H1 (cell line): ENCODE data around the gene KLF7. TPM values are rescaled to one million over a fixed set of nuclear protein-coding genes. Genes with fewer than 3 reads are reported as not detected.

Experiments
- CTCF ChIA-PET: fragments of 300-600 bp; sonication (Branson Sonifier 250); formaldehyde crosslinking; loops from one replicate; lab custom pipeline; 2021; ENCODE audit not compliant: partially characterized antibody; lab: Charles Lee
- POLR2A ChIA-PET: fragments of 300-600 bp; sonication (Branson Sonifier 250); formaldehyde crosslinking; loops from one replicate; lab custom pipeline; 2021; ENCODE audit warnings: inconsistent platforms; ENCODE audit not compliant: partially characterized antibody; lab: Charles Lee
- DNase-seq, 2 experiments: peaks; one replicate each; pipeline versions ENCODE4 v3.0.0 to v3.0.0-alpha.2; 2010 to 2022; ENCODE audit warnings: low spot score in 2 of 2, low read depth in 1 of 2, mixed read lengths in 1 of 2
- FAIRE-seq: peaks from 2 replicates; lab custom pipeline; 2011; peaks lifted over from hg19 to GRCh38; lab: Jason Lieb, UNC
- H2AFZ ChIP-seq: 2 replicates; pipeline ENCODE4 v1.8.1; 2012; ENCODE audit warnings: low read length, inconsistent platforms
- H2AK5ac ChIP-seq: 2 replicates; pipeline ENCODE4 v1.6.1; 2013; ENCODE audit warnings: low read depth, low read length
- H2BK120ac ChIP-seq: replicated peaks from 2 replicates; pipeline ENCODE3; 2013; ENCODE audit warnings: low read depth, low read length, inconsistent platforms
- H2BK12ac ChIP-seq: 2 replicates; pipeline ENCODE4 v1.6.1; 2013; ENCODE audit warnings: low read depth, low read length
- H2BK15ac ChIP-seq: 2 replicates; pipeline ENCODE4 v1.6.1; 2013; ENCODE audit warnings: low read length
- H2BK20ac ChIP-seq: 2 replicates; pipeline ENCODE4 v1.6.1; 2013; ENCODE audit warnings: low read length
- H2BK5ac ChIP-seq: 2 replicates; pipeline ENCODE4 v1.6.1; 2013; ENCODE audit warnings: low read depth, low read length
- H3K14ac ChIP-seq: 2 replicates; pipeline ENCODE4 v1.6.1; 2013; ENCODE audit warnings: inconsistent platforms; ENCODE audit not compliant: insufficient read length
- H3K18ac ChIP-seq: 2 replicates; pipeline ENCODE4 v1.6.1; 2013; ENCODE audit warnings: low read length; ENCODE audit errors: extremely low read depth
- H3K23ac ChIP-seq: 2 replicates; pipeline ENCODE4 v1.6.1; 2013; ENCODE audit warnings: inconsistent platforms; ENCODE audit not compliant: insufficient read length
- H3K23me2 ChIP-seq: 2 replicates; pipeline ENCODE4 v1.6.1; 2013; ENCODE audit warnings: low read depth, low read length
- H3K27ac ChIP-seq: 2 replicates; pipeline ENCODE4 v1.6.1; 2011; ENCODE audit warnings: low read depth, low read length, inconsistent platforms
- H3K27me3 ChIP-seq, 4 experiments: replicated peaks in 1 of 4; 1 replicate in 1 of 4; 2 replicates in 3 of 4; pipeline versions ENCODE4 v1.6.1 to v1.8.1; 2011 to 2013; ENCODE audit warnings: low read length in 3 of 4, mild to moderate bottlenecking in 3 of 4, inconsistent platforms in 2 of 4, mixed read lengths in 2 of 4, moderate library complexity in 1 of 4; ENCODE audit not compliant: control insufficient read depth in 3 of 4, insufficient read depth in 3 of 4; ENCODE audit errors: extremely low read depth in 1 of 4
- H3K36me3 ChIP-seq, 4 experiments: 2 replicates each; pipeline versions ENCODE4 v1.6.1 to v1.8.1; 2011 to 2013; ENCODE audit warnings: mild to moderate bottlenecking in 4 of 4, low read length in 3 of 4, moderate library complexity in 2 of 4, control low read depth in 1 of 4, inconsistent platforms in 1 of 4; ENCODE audit not compliant: insufficient read depth in 4 of 4, control insufficient read depth in 2 of 4
- H3K4ac ChIP-seq: replicated peaks from 2 replicates; pipeline ENCODE3; 2013; ENCODE audit warnings: low read length, low read depth, mixed read lengths, inconsistent platforms; ENCODE audit not compliant: insufficient read length
- H3K4me1 ChIP-seq, 4 experiments: replicated peaks in 1 of 4; 1 replicate in 1 of 4; 2 replicates in 3 of 4; pipeline versions ENCODE4 v1.6.1 to v1.8.1; 2011 to 2013; ENCODE audit warnings: low read length in 3 of 4, inconsistent platforms in 2 of 4, mixed read lengths in 1 of 4; ENCODE audit not compliant: insufficient read depth in 4 of 4, control insufficient read depth in 3 of 4
- H3K4me2 ChIP-seq, 2 experiments: 2 replicates each; pipeline versions ENCODE4 v1.6.1 to v1.8.1; 2011 to 2013; ENCODE audit warnings: low read depth in 2 of 2, low read length in 2 of 2, control low read depth in 1 of 2, inconsistent platforms in 1 of 2, mild to moderate bottlenecking in 1 of 2; ENCODE audit not compliant: insufficient read depth in 1 of 2
- H3K4me3 ChIP-seq, 4 experiments: fragments of 200-600, 300-600 bp in 1 of 4; sonication (generic), shearing (Covaris generic), sonication (Bioruptor Twin) in 1 of 4; 2 replicates each; pipeline versions ENCODE4 v1.5.1 to v1.8.1; 2011 to 2016; ENCODE audit warnings: low read length in 4 of 4, low read depth in 3 of 4, control low read depth in 2 of 4, inconsistent platforms in 2 of 4, mild to moderate bottlenecking in 2 of 4, mixed read lengths in 1 of 4, moderate library complexity in 1 of 4; ENCODE audit not compliant: insufficient read depth in 2 of 4; ENCODE audit errors: extremely low read depth in 1 of 4
- H3K56ac ChIP-seq: replicated peaks from 2 replicates; pipeline ENCODE3; 2013; ENCODE audit warnings: low read depth, mild to moderate bottlenecking, mixed read lengths, low read length, inconsistent platforms; ENCODE audit not compliant: insufficient read length
- H3K79me1 ChIP-seq: 2 replicates; pipeline ENCODE4 v1.6.1; 2013; ENCODE audit warnings: low read depth, low read length, control low read depth
- H3K79me2 ChIP-seq, 2 experiments: 2 replicates each; pipeline versions ENCODE4 v1.6.1 to v1.8.1; 2012 to 2013; ENCODE audit warnings: low read length in 2 of 2, mild to moderate bottlenecking in 2 of 2, inconsistent platforms in 1 of 2; ENCODE audit not compliant: insufficient read depth in 2 of 2, control insufficient read depth in 1 of 2
- H3K9ac ChIP-seq, 4 experiments: replicated peaks in 1 of 4; 1 replicate in 1 of 4; 2 replicates in 3 of 4; pipeline versions ENCODE4 v1.6.1 to v1.8.1; 2011 to 2013; ENCODE audit warnings: low read depth in 3 of 4, low read length in 3 of 4, control low read depth in 2 of 4, mild to moderate bottlenecking in 2 of 4, moderate library complexity in 2 of 4, inconsistent platforms in 1 of 4; ENCODE audit errors: extremely low read depth in 1 of 4
- H3K9me3 ChIP-seq, 2 experiments: 2 replicates each; pipeline versions ENCODE4 v1.6.1 to v1.8.1; 2012 to 2013; ENCODE audit warnings: mild to moderate bottlenecking in 2 of 2, moderate library complexity in 2 of 2, control low read depth in 1 of 2, inconsistent platforms in 1 of 2, low read depth in 1 of 2, low read length in 1 of 2, mixed read lengths in 1 of 2; ENCODE audit not compliant: insufficient read depth in 2 of 2
- H4K20me1 ChIP-seq, 2 experiments: replicated peaks in 1 of 2; 2 replicates each; pipeline versions ENCODE3 to v1.8.1; 2011 to 2013; ENCODE audit warnings: inconsistent platforms in 2 of 2, low read length in 2 of 2, mild to moderate bottlenecking in 1 of 2; ENCODE audit not compliant: insufficient read depth in 2 of 2, control insufficient read depth in 1 of 2
- H4K5ac ChIP-seq: 2 replicates; pipeline ENCODE4 v1.6.1; 2013; ENCODE audit warnings: low read length, low read depth, mixed read lengths, inconsistent platforms; ENCODE audit not compliant: insufficient read length
- H4K8ac ChIP-seq: 2 replicates; pipeline ENCODE4 v1.8.0; 2013; ENCODE audit warnings: mild to moderate bottlenecking, moderate library complexity, low read length, inconsistent platforms; ENCODE audit not compliant: insufficient read depth; ENCODE audit errors: extremely low read depth
- H4K91ac ChIP-seq: replicated peaks from 2 replicates; pipeline ENCODE3; 2013; ENCODE audit warnings: low read length, mixed read lengths, inconsistent platforms; ENCODE audit not compliant: insufficient read length
- CHD2 ChIP-seq: IDR thresholded peaks from 2 replicates; pipeline ENCODE4 v1.6.1; 2012; ENCODE audit warnings: low read length, improper control_type of control experiment
- CTCF ChIP-seq, 3 experiments: IDR thresholded peaks; 1 replicate in 2 of 3; 2 replicates in 1 of 3; pipeline versions ENCODE4 v1.5.1 to v1.6.1; 2011; ENCODE audit warnings: low read length in 3 of 3, mild to moderate bottlenecking in 3 of 3, inconsistent platforms in 2 of 3, low read depth in 1 of 3, moderate library complexity in 1 of 3; ENCODE audit not compliant: insufficient read depth in 1 of 3; ENCODE audit errors: control extremely low read depth in 1 of 3
- FOSL1 ChIP-seq: IDR thresholded peaks from 2 replicates; pipeline ENCODE4 v1.6.1; 2011; ENCODE audit warnings: mild to moderate bottlenecking, low read depth, low read length, moderate library complexity; ENCODE audit not compliant: insufficient read depth
- GABPA ChIP-seq: IDR thresholded peaks from 2 replicates; pipeline ENCODE4 v1.6.1; 2011; ENCODE audit warnings: mild to moderate bottlenecking, low read length, moderate library complexity, borderline replicate concordance; ENCODE audit not compliant: insufficient read depth
- HDAC6 ChIP-seq: IDR thresholded peaks from one replicate; pipeline ENCODE4 v1.7.1; 2012; ENCODE audit warnings: low read depth, mild to moderate bottlenecking, inconsistent platforms, low read length, moderate library complexity
- JUN ChIP-seq: IDR thresholded peaks from 2 replicates; pipeline ENCODE4 v1.6.1; 2011; ENCODE audit warnings: low read depth, mild to moderate bottlenecking, improper control_type of control experiment, low read length
- POU5F1 ChIP-seq: IDR thresholded peaks from 2 replicates; pipeline ENCODE4 v1.6.1; 2011; ENCODE audit warnings: low read depth, mild to moderate bottlenecking, low read length, moderate library complexity
- SAP30 ChIP-seq: fragments of 300-600 bp; sonication (generic); IDR thresholded peaks from 2 replicates; pipeline ENCODE4 v1.7.1; 2012; ENCODE audit warnings: low read length, moderate library complexity, mild to moderate bottlenecking, inconsistent platforms; ENCODE audit not compliant: insufficient read depth, insufficient replicate concordance
- SP1 ChIP-seq: IDR thresholded peaks from 2 replicates; pipeline ENCODE4 v1.6.1; 2011; ENCODE audit warnings: low read depth, low read length
- TEAD4 ChIP-seq: IDR thresholded peaks from 2 replicates; pipeline ENCODE4 v1.6.1; 2012; ENCODE audit warnings: low read depth, low read length, inconsistent platforms, mixed read lengths
- USF2 ChIP-seq: IDR thresholded peaks from 2 replicates; pipeline ENCODE4 v1.6.1; 2011; ENCODE audit warnings: low read length, improper control_type of control experiment
- WGBS, 2 experiments: shearing (Covaris generic) in 1 of 2; methylation state at CpG; one replicate each; pipeline versions ENCODE4 v1.1.6 to v1.1.7; 2013 to 2015; ENCODE audit warnings: low lambda C conversion rate in 2 of 2, mixed read lengths in 2 of 2, inconsistent platforms in 1 of 2, low coverage in 1 of 2, missing lambda C conversion rate in 1 of 2; ENCODE audit not compliant: insufficient replicate concordance in 2 of 2, insufficient coverage in 1 of 2, insufficient read length in 1 of 2; ENCODE audit errors: extremely low coverage in 1 of 2, missing lambda C conversion rate in 1 of 2; 5-methylcytosine and 5-hydroxymethylcytosine counted together
- polyA plus RNA-seq, 7 experiments: library from polyadenylated mRNA; depleted of rRNA in 3 of 7; stranded (reverse) in 5 of 7; unstranded in 2 of 7; fragments of >200 nt in 5 of 7; fragments of 200-250 nt in 2 of 7; gene quantifications; 1 replicate in 5 of 7; 2 replicates in 1 of 7; 4 replicates in 1 of 7; pipeline versions ENCODE4 v1.2.1 to v1.2.3, GENCODE V29; 2011 to 2013; ENCODE audit warnings: missing spikeins in 2 of 7, mixed read lengths in 2 of 7
- total RNA-seq: library from RNA; stranded (reverse); fragmentation: NEBNext Ultra II Directional; extraction: Animal tissue kit (Norgen Biotek cat#: 25700); gene quantifications from 2 replicates; pipeline ENCODE4 v1.2.1, GENCODE V29; 2021

KLF7 gene
- total and polyA plus RNA-seq, 2 of the 8 experiments (the other 6 are each of a cell fraction or from before 2014, with no cell fraction given): 9.6 to 23.3 TPM

GRCh38 chr2:207107131-207107530, 58.6 kb downstream of the KLF7 start:
- H3K4me3 ChIP-seq: no peak overlapping the region
- 87% methylated on average over 5 of the region's 5 CpGs; no CpG with 5 or more reads in 1 of the 2 experiments for WGBS, 2 experiments
- TF ChIP-seq USF2 (no peak), SAP30 (no peak), TEAD4 (no peak), HDAC6 (no peak), SP1 (no peak), GABPA (no peak), CTCF (IDR thresholded peaks at IDR 0.05; ENCODE audit: control extremely low read depth in 1 of 3, insufficient read depth in 1 of 3, low read depth in 1 of 3, low read length in 3 of 3) (no peak), POU5F1 (no peak), CHD2 (no peak), JUN (no peak), FOSL1 (no peak)

More at GRCh38 chr2:207107131-207107530, 58.6 kb downstream of the KLF7 start:
- H2BK20ac ChIP-seq: no peak overlapping the region
- no peak overlapping the region for H2BK15ac ChIP-seq
- H4K5ac ChIP-seq: no peak overlapping the region
- H3K9me3 ChIP-seq: no peaks in the 10 kb centered on the region
- H3K4me2 ChIP-seq: no peak overlapping the region
- no peak overlapping the region for H2AFZ ChIP-seq
- no peak overlapping the region for H3K14ac ChIP-seq
- H3K79me2 ChIP-seq: peaks cover 0 to 3% of the 10 kb centered on the region in 2 experiments; a peak in 1 of 4 replicates
- no peak overlapping the region for H4K91ac ChIP-seq
- H3K23me2 ChIP-seq: no peaks in the 10 kb centered on the region
- H3K36me3 ChIP-seq: peaks cover 0 to 4% (median 1%) of the 10 kb centered on the region in 4 experiments; a peak in 2 of 8 replicates
- H2AK5ac ChIP-seq: no peak overlapping the region
- no peak overlapping the region for H3K56ac ChIP-seq
- no peak overlapping the region for H2BK5ac ChIP-seq
- no peak overlapping the region for H3K18ac ChIP-seq
- FAIRE-seq (no peak), DNase-seq (no peak)
- H3K4me1 ChIP-seq: no peaks in the 10 kb centered on the region
- H3K4ac ChIP-seq: no peak overlapping the region
- no peak overlapping the region for H3K27ac ChIP-seq
- CTCF ChIA-PET: interaction anchor here (0.7 to 1.5 kb wide), 3 partner anchors 12 to 369 kb away, joined by 4 to 5 read pairs (median 4); no protein-coding TSS in a partner anchor
- no peak overlapping the region for H3K23ac ChIP-seq
- POLR2A ChIA-PET: no interaction called here
- H2BK12ac ChIP-seq: no peak overlapping the region
- H3K9ac ChIP-seq: no peak overlapping the region
- no peaks in the 10 kb centered on the region for H4K20me1 ChIP-seq
- H3K27me3 ChIP-seq: no peaks in the 10 kb centered on the region
- H2BK120ac ChIP-seq: no peak overlapping the region
- peaks cover 4% of the 10 kb centered on the region; the same call in 1 of the 2 replicates for H3K79me1 ChIP-seq
- H4K8ac ChIP-seq: no peak overlapping the region
